Liver (tissue), 9 donors: Measurements from ENCODE around the gene ADARB1. TPM values are rescaled to one million over a fixed set of nuclear protein-coding genes. Genes with fewer than 3 reads are reported as not detected.
"Not testable (repeated sequence)": the region's sequence is repeated elsewhere in the genome, so short reads cannot be mapped to it uniquely, and the experiment has no call there.

Experiments
- DNase-seq: peaks from one replicate; pipeline ENCODE4 v3.0.0-alpha.2; 2017; ENCODE audit warnings: low spot score
- H3K27ac ChIP-seq, 2 donors: one replicate each; pipeline ENCODE4 v1.7.0; 2013; ENCODE audit warnings: inconsistent platforms in 2 of 2, low read length in 2 of 2, control low read depth in 1 of 2, low read depth in 1 of 2, mild to moderate bottlenecking in 1 of 2
- H3K27me3 ChIP-seq, 4 donors: one replicate each; pipeline versions ENCODE4 v1.6.1 to v1.7.0; 2013; ENCODE audit warnings: low read length in 3 of 4, inconsistent platforms in 1 of 4, mild to moderate bottlenecking in 1 of 4, moderate library complexity in 1 of 4; ENCODE audit not compliant: control insufficient read depth in 4 of 4, insufficient read depth in 4 of 4
- H3K36me3 ChIP-seq, 4 donors: one replicate each; pipeline versions ENCODE4 v1.6.1 to v1.7.0; 2013; ENCODE audit warnings: low read length in 3 of 4, mild to moderate bottlenecking in 3 of 4, low read depth in 1 of 4, moderate library complexity in 1 of 4; ENCODE audit not compliant: control insufficient read depth in 4 of 4, insufficient read depth in 3 of 4
- H3K4me1 ChIP-seq, 4 donors: one replicate each; pipeline versions ENCODE4 v1.6.1 to v1.7.0; 2013; ENCODE audit warnings: low read length in 3 of 4, mild to moderate bottlenecking in 3 of 4, moderate library complexity in 1 of 4; ENCODE audit not compliant: control insufficient read depth in 4 of 4, insufficient read depth in 4 of 4
- H3K4me3 ChIP-seq, 3 donors: one replicate each; pipeline versions ENCODE4 v1.6.1 to v1.7.0; 2013; ENCODE audit warnings: low read length in 3 of 3, control low read depth in 1 of 3, low read depth in 1 of 3, mild to moderate bottlenecking in 1 of 3
- H3K9ac ChIP-seq, 2 donors: one replicate each; pipeline ENCODE4 v1.7.0; 2013; ENCODE audit warnings: low read length in 2 of 2, mild to moderate bottlenecking in 2 of 2, moderate library complexity in 2 of 2, control low read depth in 1 of 2, low read depth in 1 of 2
- H3K9me3 ChIP-seq, 4 donors: one replicate each; pipeline versions ENCODE4 v1.6.1 to v1.7.0; 2013; ENCODE audit warnings: low read length in 3 of 4; ENCODE audit not compliant: control insufficient read depth in 4 of 4
- ATF3 ChIP-seq: IDR thresholded peaks from 2 replicates; pipeline ENCODE4 v1.6.1; 2016; ENCODE audit warnings: antibody characterized with exemption
- FOXA1 ChIP-seq: IDR thresholded peaks from 2 replicates; pipeline ENCODE4 v1.6.1; 2016; ENCODE audit warnings: antibody characterized with exemption
- FOXA2 ChIP-seq: IDR thresholded peaks from 2 replicates; pipeline ENCODE4 v1.6.1; 2016; ENCODE audit warnings: antibody characterized with exemption
- GABPA ChIP-seq, 2 donors: IDR thresholded peaks in 1 of 2; conservative IDR thresholded peaks in 1 of 2; 2 replicates each; pipeline ENCODE4 v1.6.1; 2016; ENCODE audit warnings: antibody characterized with exemption in 2 of 2, mild to moderate bottlenecking in 1 of 2, moderate library complexity in 1 of 2
- HNF4A ChIP-seq, 2 donors: conservative IDR thresholded peaks; 2 replicates each; pipeline ENCODE4 v1.6.1; 2016; ENCODE audit warnings: antibody characterized with exemption in 2 of 2, mild to moderate bottlenecking in 2 of 2
- JUND ChIP-seq, 2 donors: IDR thresholded peaks; 2 replicates each; pipeline ENCODE4 v1.6.1; 2016; ENCODE audit warnings: antibody characterized with exemption in 2 of 2
- MAX ChIP-seq: IDR thresholded peaks from 2 replicates; pipeline ENCODE4 v1.6.1; 2016; ENCODE audit warnings: antibody characterized with exemption
- NR2F2 ChIP-seq: IDR thresholded peaks from 2 replicates; pipeline ENCODE4 v1.6.1; 2016; ENCODE audit warnings: antibody characterized with exemption
- RAD21 ChIP-seq, 2 donors: IDR thresholded peaks; 2 replicates each; pipeline ENCODE4 v1.6.1; 2016; ENCODE audit warnings: antibody characterized with exemption in 2 of 2, mild to moderate bottlenecking in 2 of 2
- RXRA ChIP-seq, 2 donors: IDR thresholded peaks; 2 replicates each; pipeline ENCODE4 v1.6.1; 2017 to 2018; ENCODE audit warnings: antibody characterized with exemption in 2 of 2, mild to moderate bottlenecking in 1 of 2
- SP1 ChIP-seq: IDR thresholded peaks from 2 replicates; pipeline ENCODE4 v1.6.1; 2018; ENCODE audit warnings: antibody characterized with exemption, mild to moderate bottlenecking
- YY1 ChIP-seq: IDR thresholded peaks from 2 replicates; pipeline ENCODE4 v1.6.1; 2016; ENCODE audit warnings: antibody characterized with exemption, mild to moderate bottlenecking
- WGBS: extraction: QIAGEN DNeasy Blood & Tissue Kit; methylation state at CpG from one replicate; pipeline ENCODE4 v1.1.7; 2013; 5-methylcytosine and 5-hydroxymethylcytosine counted together
- polyA plus RNA-seq, 2 donors: library from polyadenylated mRNA; stranded (reverse) in 1 of 2; unstranded in 1 of 2; fragments of 200-250 nt in 1 of 2; fragments of >200 nt in 1 of 2; fragmentation: Nextera tagmentation in 1 of 2; extraction: Ambion mirVana in 1 of 2; gene quantifications; one replicate each; pipeline versions ENCODE4 v1.2.1 to v1.2.3, GENCODE V29; 2013 to 2015
- total RNA-seq, 2 donors: library from RNA; depleted of rRNA; stranded (reverse); fragments of >200 nt; gene quantifications; one replicate each; pipeline ENCODE4 v1.2.3, GENCODE V29; 2014
- donor health status: healthy.
- donor health status: healthy.
- donor health status: healthy.
- donor health status: healthy.
- donor health status: healthy.

Gene ADARB1
- total and polyA plus RNA-seq, 4 donors: 1.6 to 7.8 (median 2.9) TPM

GRCh38 chr21:45132841-45133573 is 58.6 kb downstream of the ADARB1 start:
- 74% methylated on average over 13 of the region's 13 CpGs for WGBS
- H3K9me3 ChIP-seq: no peaks in the 10 kb centered on the region
- H3K27ac ChIP-seq: no peak overlapping the region
- TF ChIP-seq GABPA (IDR thresholded peaks at IDR 0.05 in 1 of 2, conservative IDR thresholded peaks at IDR 0.05 in 1 of 2): no peak
- no peak for TF ChIP-seq FOXA2
- no peak for TF ChIP-seq SP1
- TF ChIP-seq NR2F2: no peak
- TF ChIP-seq MAX: no peak
- no peak for TF ChIP-seq FOXA1
- no peak for TF ChIP-seq YY1
- no peak for TF ChIP-seq RAD21 (IDR thresholded peaks at IDR 0.05)
- TF ChIP-seq JUND (IDR thresholded peaks at IDR 0.05): no peak
- no peak for TF ChIP-seq ATF3
- TF ChIP-seq HNF4A (conservative IDR thresholded peaks at IDR 0.05): no peak
- H3K4me1 ChIP-seq: no peaks in the 10 kb centered on the region
- H3K4me3 ChIP-seq: no peak overlapping the region
- no peak for DNase-seq
- H3K27me3 ChIP-seq: no peaks in the 10 kb centered on the region
- H3K36me3 ChIP-seq: no peaks in the 10 kb centered on the region
- H3K9ac ChIP-seq: no peak overlapping the region

- DNase-seq, H3K4me1 ChIP-seq, H3K36me3 ChIP-seq, H3K4me3 ChIP-seq, H3K9me3 ChIP-seq, H3K27me3 ChIP-seq, H3K27ac ChIP-seq, H3K9ac ChIP-seq: not testable (repeated sequence)
- 97% methylated on average over 60 of the region's 60 CpGs for WGBS
Measured at GRCh38 chr21:45133574-45134278, 59.3 kb downstream of the ADARB1 start.

- no peak for DNase-seq
- Histone ChIP-seq H3K4me1 (no peaks in the 10 kb centered on the region), H3K4me3 (no peak overlapping the region), H3K36me3 (no peaks in the 10 kb centered on the region), H3K9ac (no peak overlapping the region), H3K27me3 (no peaks in the 10 kb centered on the region), H3K9me3 (no peaks in the 10 kb centered on the region), H3K27ac (no peak overlapping the region)
- TF ChIP-seq ATF3: no peak
- no peak for TF ChIP-seq HNF4A (conservative IDR thresholded peaks at IDR 0.05)
- no peak for TF ChIP-seq RXRA (IDR thresholded peaks at IDR 0.05)
- WGBS: 96% methylated on average over 29 of the region's 29 CpGs
Measured at GRCh38 chr21:45134279-45135076, 60.1 kb downstream of the ADARB1 start.
